Nephron progenitor cell (in vitro differentiated cells): ENCODE results near the gene AK1.
"Not testable (repeated sequence)": the region's sequence is repeated elsewhere in the genome, so short reads cannot be mapped to it uniquely, and the experiment has no call there.

Source experiments
- DNase-seq: peaks from one replicate; pipeline ENCODE4 v3.0.0; 2021
- H3K27ac Mint-ChIP-seq: 2 replicates; pipeline ENCODE4 v1.8.0; 2021; ENCODE audit warnings: mild to moderate bottlenecking, moderate library complexity, mixed read lengths
- H3K27me3 Mint-ChIP-seq: 2 replicates; pipeline ENCODE4 v1.8.0; 2021; ENCODE audit warnings: mild to moderate bottlenecking, low read depth, mixed read lengths; ENCODE audit not compliant: poor library complexity
- H3K36me3 Mint-ChIP-seq: 2 replicates; pipeline ENCODE4 v1.8.0; 2021; ENCODE audit warnings: low read depth, mixed read lengths
- H3K4me1 Mint-ChIP-seq: 2 replicates; pipeline ENCODE4 v1.8.0; 2021; ENCODE audit warnings: mixed read lengths
- H3K4me3 Mint-ChIP-seq: 2 replicates; pipeline ENCODE4 v1.8.0; 2021; ENCODE audit warnings: mild to moderate bottlenecking, moderate library complexity, mixed read lengths
- H3K9me3 Mint-ChIP-seq: 2 replicates; pipeline ENCODE4 v1.8.0; 2021; ENCODE audit warnings: mild to moderate bottlenecking, moderate library complexity, mixed read lengths
- CTCF ChIP-seq: fragments of 200-600 bp; sonication (generic); IDR thresholded peaks from 2 replicates; pipeline ENCODE4 v1.5.0; 2021; ENCODE audit warnings: antibody characterized with exemption

Gene AK1

GRCh38 chr9:127847178-127847510, 30.3 kb downstream of the AK1 start:
- no peak for DNase-seq
- TF ChIP-seq CTCF, result no peak
- H3K27ac Mint-ChIP-seq, result peak overlapping the region; percentile 59
- H3K36me3 Mint-ChIP-seq, result peaks cover 7% of the 10 kb centered on the region
- peaks cover 17% of the 10 kb centered on the region for H3K9me3 Mint-ChIP-seq
- H3K4me3 Mint-ChIP-seq, result no peak overlapping the region
- peaks cover 40% of the 10 kb centered on the region for H3K4me1 Mint-ChIP-seq
- peaks cover 5% of the 10 kb centered on the region for H3K27me3 Mint-ChIP-seq

GRCh38 chr9:127846443-127847177, 30.9 kb downstream of the AK1 start:
- TF ChIP-seq CTCF, result no peak
- peaks cover 7% of the 10 kb centered on the region for H3K36me3 Mint-ChIP-seq
- DNase-seq, result no peak
- H3K27ac Mint-ChIP-seq, result peak overlapping the region; percentile 59
- peaks cover 5% of the 10 kb centered on the region for H3K27me3 Mint-ChIP-seq
- H3K4me1 Mint-ChIP-seq, result peaks cover 37% of the 10 kb centered on the region
- H3K4me3 Mint-ChIP-seq, result no peak overlapping the region
- peaks cover 17% of the 10 kb centered on the region for H3K9me3 Mint-ChIP-seq

GRCh38 chr9:127845619-127846018, 31.9 kb downstream of the AK1 start:
- peaks cover 43% of the 10 kb centered on the region for H3K4me1 Mint-ChIP-seq
- not testable (repeated sequence) for H3K27me3 Mint-ChIP-seq, H3K36me3 Mint-ChIP-seq, DNase-seq, H3K27ac Mint-ChIP-seq, H3K4me3 Mint-ChIP-seq
- H3K9me3 Mint-ChIP-seq, result peaks cover 16% of the 10 kb centered on the region

GRCh38 chr9:127844821-127845359, 32.6 kb downstream of the AK1 start:
- no peak for DNase-seq
- H3K9me3 Mint-ChIP-seq, result peaks cover 13% of the 10 kb centered on the region
- H3K36me3 Mint-ChIP-seq, result peaks cover 7% of the 10 kb centered on the region
- H3K27me3 Mint-ChIP-seq, result peaks cover 5% of the 10 kb centered on the region
- peak overlapping the region; percentile 75 for H3K27ac Mint-ChIP-seq
- H3K4me1 Mint-ChIP-seq, result peaks cover 45% of the 10 kb centered on the region
- no peak overlapping the region for H3K4me3 Mint-ChIP-seq
- TF ChIP-seq CTCF, result no peak

GRCh38 chr9:127841087-127841835, 36.2 kb downstream of the AK1 start:
- Mint-ChIP-seq H3K27me3 (no peaks in the 10 kb centered on the region), H3K9me3 (no peaks in the 10 kb centered on the region)

More at GRCh38 chr9:127841087-127841835, 36.2 kb downstream of the AK1 start:
- no peak for DNase-seq
- H3K4me3 Mint-ChIP-seq, result no peak overlapping the region
- H3K27ac Mint-ChIP-seq, result peak overlapping the region; percentile 5
- TF ChIP-seq CTCF, result no peak
- H3K36me3 Mint-ChIP-seq, result no peaks in the 10 kb centered on the region
- peaks cover 48% of the 10 kb centered on the region for H3K4me1 Mint-ChIP-seq
